Ovary (tissue), 10 donors: ENCODE data around the gene SLC25A51. TPM values are rescaled to one million over a fixed set of nuclear protein-coding genes. Genes with fewer than 3 reads are reported as not detected.

Experiments used
- DNase-seq, 5 donors: peaks; one replicate each; pipeline ENCODE4 v3.0.0-alpha.2; 2019 to 2020
- H3K27ac ChIP-seq, 2 donors: fragments of 200-600 bp; one replicate each; pipeline versions ENCODE4 v1.5.1 to v1.8.0; 2019 to 2022
- H3K27me3 ChIP-seq: fragments of 200-600 bp; one replicate; pipeline ENCODE4 v1.8.0; 2022
- H3K36me3 ChIP-seq: fragments of 200-600 bp; sonication (generic); one replicate; pipeline ENCODE4 v1.5.1; 2019
- H3K4me1 ChIP-seq: one replicate; pipeline ENCODE4 v1.8.1; 2013; ENCODE audit warnings: mild to moderate bottlenecking, moderate library complexity; ENCODE audit not compliant: insufficient read depth
- H3K4me3 ChIP-seq: fragments of 200-600 bp; sonication (generic); one replicate; pipeline ENCODE4 v1.5.1; 2017
- H3K9me3 ChIP-seq, 2 donors: fragments of 200-600 bp in 1 of 2; sonication (generic) in 1 of 2; one replicate each; pipeline versions ENCODE4 v1.5.1 to v1.8.1; 2013 to 2019; ENCODE audit warnings: mild to moderate bottlenecking in 1 of 2, moderate library complexity in 1 of 2
- CTCF ChIP-seq, 3 donors: fragments of 450-650 bp in 2 of 3; fragments of 200-600 bp in 1 of 3; IDR thresholded peaks; one replicate each; pipeline versions ENCODE4 v1.5.1 to v1.8.0; 2016 to 2022; ENCODE audit warnings: antibody characterized with exemption in 3 of 3, mild to moderate bottlenecking in 1 of 3
- EP300 ChIP-seq: sonication (generic); formaldehyde crosslinking; IDR thresholded peaks from one replicate; pipeline ENCODE4 v1.6.1; 2017; ENCODE audit warnings: antibody characterized with exemption
- POLR2A ChIP-seq: fragments of 450-650 bp; IDR thresholded peaks from one replicate; pipeline ENCODE4 v1.6.1; 2017; ENCODE audit warnings: antibody characterized with exemption, mild to moderate bottlenecking, moderate library complexity
- WGBS, 3 donors: extraction: QIAGEN DNeasy Blood & Tissue Kit in 1 of 3; methylation state at CpG; one replicate each; pipeline versions ENCODE4 v1.1.5 to v1.1.7; 2013 to 2017; 5-methylcytosine and 5-hydroxymethylcytosine counted together
- intact Hi-C, 4 donors: fragments of 100-400 bp; cut with DNase I; formaldehyde crosslinking; loops; one replicate each; pipeline versions ENCODE4 v1.11.0 to v1.15.1; 2022 to 2023
- long read RNA-seq, 3 donors: library from polyadenylated mRNA in 2 of 3; unstranded in 2 of 3; transcript quantifications; one replicate each; pipeline ENCODE4 v2.0.0 and lab custom pipeline, GENCODE V29; 2021 to 2026
- polyA plus RNA-seq, 2 donors: library from polyadenylated mRNA; stranded (reverse); fragments of 200-250 nt in 1 of 2; fragments of 350-450 nt in 1 of 2; fragmentation: Illumina TruSeq in 1 of 2; extraction: RNeasy Lipid Tissue Mini Kit (QIAGEN cat#74804) in 1 of 2; gene quantifications; one replicate each; pipeline ENCODE4 v1.2.3, GENCODE V29; 2013 to 2014
- total RNA-seq, 7 donors: library from RNA; depleted of rRNA in 2 of 7; stranded (reverse); fragments of >200 nt in 2 of 7; fragmentation: NEBNext Ultra II Directional in 3 of 7; extraction: Animal tissue kit (Norgen Biotek cat#: 25700) in 3 of 7; gene quantifications; one replicate each; pipeline versions ENCODE4 v1.1.0 to v1.2.4, GENCODE V29; 2016 to 2023
- donor health status: DM: no; HTN: no; CAD: no; lungs with moderate emphysema.
- donor health status: DM: no; HTN: no; CAD: no.
- donor health status: Bipolar disorder and iron deficiency.
- donor health status: DM: yes; HTN: yes; CAD: no.
- donor health status: DM: no; HTN: no; CAD: no.
- donor health status: DM: yes; HTN: yes; CAD: no.

The SLC25A51 gene, protein sequence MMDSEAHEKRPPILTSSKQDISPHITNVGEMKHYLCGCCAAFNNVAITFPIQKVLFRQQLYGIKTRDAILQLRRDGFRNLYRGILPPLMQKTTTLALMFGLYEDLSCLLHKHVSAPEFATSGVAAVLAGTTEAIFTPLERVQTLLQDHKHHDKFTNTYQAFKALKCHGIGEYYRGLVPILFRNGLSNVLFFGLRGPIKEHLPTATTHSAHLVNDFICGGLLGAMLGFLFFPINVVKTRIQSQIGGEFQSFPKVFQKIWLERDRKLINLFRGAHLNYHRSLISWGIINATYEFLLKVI
- total RNA-seq, result 10 to 100 TPM; 11.7 to 24.1 (median 21.3) TPM
- polyA plus RNA-seq, result 10 to 100 TPM in 1 of 2 donors, 1 to 10 TPM in 1; 5.1 to 11.7 TPM
- long read RNA-seq, donor 1, partial matches to known transcripts, result 0 of 14 reads
- long read RNA-seq, donor 1, other reads (novel, unspliced or antisense), result 9 of 14 reads
- long read RNA-seq, donor 2, partial matches to known transcripts, result 0 of 9 reads
- long read RNA-seq, donor 2, other reads (novel, unspliced or antisense), result 5 of 9 reads
- long read RNA-seq, donor 3, partial matches to known transcripts, result 0 of 9 reads
- long read RNA-seq, donor 3, other reads (novel, unspliced or antisense), result 3 of 9 reads

DNA sequence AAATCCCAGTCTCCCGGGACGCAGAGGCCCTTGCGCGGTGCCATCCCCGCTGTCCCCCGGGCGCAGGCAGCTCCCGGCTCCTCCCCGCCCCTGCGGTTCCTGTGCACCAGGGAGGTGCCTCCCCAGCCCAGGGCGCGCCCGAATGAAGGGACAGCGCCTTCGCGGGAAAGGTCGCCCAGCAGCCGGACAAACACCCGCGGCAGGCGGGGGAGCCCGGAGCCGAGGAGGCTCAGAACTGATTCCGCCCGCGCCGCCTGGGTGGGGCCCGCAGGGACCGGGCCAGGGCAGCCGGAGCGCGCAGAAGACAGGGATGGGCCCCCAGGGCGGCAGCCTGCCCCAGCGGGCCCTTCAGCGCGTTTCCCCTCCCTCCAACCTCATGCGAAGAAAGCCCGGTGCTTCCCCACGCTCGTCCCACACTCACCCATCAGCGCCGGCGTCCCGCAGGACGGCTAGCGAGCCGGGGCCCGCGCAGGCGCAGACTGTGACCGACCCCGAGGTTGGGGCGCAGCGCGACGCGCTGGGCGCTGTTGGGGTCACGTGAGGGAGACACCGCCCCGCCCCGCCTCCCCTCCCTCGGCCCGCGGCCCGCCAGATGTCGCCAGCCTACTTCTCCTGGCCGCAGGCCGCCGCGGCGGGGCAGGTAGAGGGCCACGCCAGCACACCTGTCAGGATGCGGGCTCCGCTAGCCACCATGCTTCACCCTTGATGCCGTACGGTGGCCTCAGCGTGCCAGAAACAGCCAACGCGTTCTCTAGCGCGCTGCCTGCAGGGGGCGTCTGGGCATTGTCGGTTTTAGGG lies at the start of gene SLC25A51:
Gene SLC25A51 (minus strand): TSS at position 481 of the 798 bp plus-strand sequence. CDS start 15,577 bp downstream, outside the sequence.
- 0 to 1% (median 0%) methylated on average over 46 to 84 of the region's 84 CpGs for WGBS, 3 donors
- Histone ChIP-seq H3K27ac (peak within 1 kb of the TSS; percentile 72 to 88), H3K9me3 (no peaks in the 10 kb centered on the region), H3K36me3 (no peaks in the 10 kb centered on the region), H3K27me3 (no peaks in the 10 kb centered on the region), H3K4me1 (peaks cover 6% of the 10 kb centered on the region), H3K4me3 (peak within 1 kb of the TSS; percentile 93)
- TF ChIP-seq EP300 (no peak), CTCF (IDR thresholded peaks at IDR 0.05) (peak; percentile 95 to 99 (median 98)), POLR2A (peak; percentile 61)
- DNase-seq, result peak; percentile 93 to 98 (median 96)
- intact Hi-C loops, result no loop called here

DNA sequence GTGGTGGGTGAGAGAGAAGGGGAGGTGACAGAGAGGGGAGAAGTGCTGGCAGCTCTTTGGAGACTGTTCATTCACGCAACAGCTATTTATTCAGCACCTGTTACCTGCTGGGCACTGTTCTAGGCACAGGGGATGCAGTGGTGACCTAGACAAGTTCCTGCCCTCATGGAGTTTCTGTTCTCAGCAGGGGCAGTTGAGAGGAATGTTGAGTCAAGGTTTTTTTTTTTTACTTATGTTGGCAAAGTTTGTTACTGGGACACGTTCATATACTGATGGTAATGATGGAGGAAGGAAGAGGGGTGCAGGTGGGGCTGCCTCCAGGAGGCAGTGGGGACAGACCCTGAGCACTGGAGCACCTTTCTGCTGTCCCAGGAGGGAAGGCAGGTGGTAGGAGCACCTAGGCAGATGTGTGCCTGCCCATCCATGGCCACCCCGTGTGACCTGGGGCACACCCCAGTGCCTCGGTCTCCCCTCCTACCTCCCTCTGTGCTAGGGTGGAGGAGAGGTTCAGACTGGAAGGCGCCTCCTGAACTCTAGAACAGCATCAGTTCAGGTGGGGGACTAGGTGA lies 49.4 kb upstream of the SLC25A51 start:
- no peak for DNase-seq
- intact Hi-C loops, result loop anchor here in 1 of 4 donors (10.0 kb wide), 1 partner anchor 62 kb away; no protein-coding TSS in a partner anchor
- Histone ChIP-seq H3K27ac (no peak overlapping the region), H3K9me3 (no peaks in the 10 kb centered on the region), H3K27me3 (no peaks in the 10 kb centered on the region), H3K36me3 (no peaks in the 10 kb centered on the region), H3K4me1 (no peaks in the 10 kb centered on the region), H3K4me3 (no peak overlapping the region)
- TF ChIP-seq CTCF (IDR thresholded peaks at IDR 0.05), result no peak
- TF ChIP-seq EP300, result no peak
- TF ChIP-seq POLR2A, result no peak
- 78 to 85% (median 78%) methylated on average over 5 of the region's 5 CpGs for WGBS, 3 donors

GRCh38 chr9:37952731-37953130 lies 48.8 kb upstream of the SLC25A51 start:
- no peak overlapping the region for H3K4me3 ChIP-seq
- peak in 1 of 5 donors; percentile 22 for DNase-seq
- H3K27me3 ChIP-seq, result no peaks in the 10 kb centered on the region
- intact Hi-C loops, result loop anchor here in 1 of 4 donors (10.0 kb wide), 1 partner anchor 62 kb away; no protein-coding TSS in a partner anchor
- no peaks in the 10 kb centered on the region for H3K36me3 ChIP-seq
- no peaks in the 10 kb centered on the region for H3K9me3 ChIP-seq
- WGBS, 3 donors, result 71 to 79% (median 71%) methylated on average over 6 of the region's 6 CpGs
- no peak for TF ChIP-seq POLR2A
- TF ChIP-seq CTCF (IDR thresholded peaks at IDR 0.05), result no peak
- no peak for TF ChIP-seq EP300
- no peaks in the 10 kb centered on the region for H3K4me1 ChIP-seq
- H3K27ac ChIP-seq, result no peak overlapping the region
